K562 (cell line): ENCODE data around the gene VENTX. TPM values are rescaled to one million over a fixed set of nuclear protein-coding genes. Genes with fewer than 3 reads are reported as not detected.
A peak's percentile ranks its signal among the peaks of the same experiment; 100 is the strongest.

Source experiments
- CTBP1 ChIP-seq: fragments of 450-650 bp; IDR thresholded peaks from 2 replicates; pipeline ENCODE4 v1.6.1; 2016; ENCODE audit warnings: borderline replicate concordance
- EP400 ChIP-seq: fragments of 450-650 bp; IDR thresholded peaks from 2 replicates; pipeline ENCODE4 v1.6.1; 2017; ENCODE audit warnings: antibody characterized with exemption, mild to moderate bottlenecking, moderate library complexity
- GABPB1 ChIP-seq: sonication (generic); formaldehyde crosslinking; IDR thresholded peaks from 2 replicates; pipeline ENCODE4 v1.8.0; 2022; ENCODE audit warnings: mild to moderate bottlenecking, missing genetic modification reagents
- HNRNPUL1 ChIP-seq: fragments of 200-400 bp; formaldehyde crosslinking; IDR thresholded peaks from 2 replicates; pipeline ENCODE4 v1.6.1; 2017; ENCODE audit warnings: low read length
- LCOR ChIP-seq: sonication (generic); formaldehyde crosslinking; IDR thresholded peaks from 2 replicates; pipeline ENCODE4 v1.8.0; 2022; ENCODE audit warnings: mild to moderate bottlenecking, missing genetic modification reagents
- MBD2 ChIP-seq: sonication (generic); IDR thresholded peaks from 2 replicates; pipeline ENCODE4 v1.6.1; 2016; ENCODE audit warnings: low read depth, borderline replicate concordance
- MTA3 ChIP-seq: fragments of 450-650 bp; formaldehyde crosslinking; IDR thresholded peaks from 2 replicates; pipeline ENCODE4 v1.6.1; 2017; ENCODE audit warnings: mild to moderate bottlenecking, borderline replicate concordance
- NCOR1 ChIP-seq: fragments of 450-650 bp; IDR thresholded peaks from 2 replicates; pipeline ENCODE4 v1.6.1; 2016; ENCODE audit warnings: mild to moderate bottlenecking, moderate library complexity
- NR2C2 ChIP-seq, 2 experiments: fragments of 200-800 bp in 1 of 2; sonication (Bioruptor generic) in 1 of 2; sonication (generic) in 1 of 2; formaldehyde crosslinking in 1 of 2; IDR thresholded peaks; 2 replicates each; pipeline versions ENCODE4 v1.6.1 to v1.8.0; 2016 to 2022; ENCODE audit warnings: mild to moderate bottlenecking in 1 of 2, missing compliant biosample characterization in 1 of 2, missing genetic modification characterization in 1 of 2, missing genetic modification reagents in 1 of 2
- POLR2B ChIP-seq: fragments of 450-650 bp; IDR thresholded peaks from 2 replicates; pipeline ENCODE4 v1.6.1; 2018; ENCODE audit warnings: low read depth; ENCODE audit not compliant: partially characterized antibody
- PRMT5 ChIP-seq: sonication (generic); formaldehyde crosslinking; IDR thresholded peaks from 2 replicates; pipeline ENCODE4 v1.5.0; 2020; ENCODE audit warnings: missing genetic modification reagents
- RAD21 ChIP-seq, 2 experiments: fragments of 250-450 bp in 1 of 2; fragments of 450-650 bp in 1 of 2; sonication (Bioruptor Pico) in 1 of 2; formaldehyde crosslinking in 1 of 2; IDR thresholded peaks in 1 of 2; conservative IDR thresholded peaks in 1 of 2; 2 replicates each; pipeline versions ENCODE4 v1.4.0 to v1.8.0; 2020 to 2022; ENCODE audit warnings: mild to moderate bottlenecking in 2 of 2, moderate library complexity in 1 of 2
- RBFOX2 ChIP-seq: fragments of 200-400 bp; formaldehyde crosslinking; IDR thresholded peaks from 2 replicates; pipeline ENCODE4 v1.6.1; 2017; ENCODE audit warnings: low read depth, mild to moderate bottlenecking, low read length, moderate library complexity
- SOX6 ChIP-seq: fragments of 450-650 bp; IDR thresholded peaks from 2 replicates; pipeline ENCODE4 v1.6.1; 2014; ENCODE audit warnings: mild to moderate bottlenecking
- XRCC4 ChIP-seq: IDR thresholded peaks from one replicate; pipeline ENCODE4 v1.6.1; 2011; ENCODE audit not compliant: insufficient read depth, insufficient read length; ENCODE audit errors: extremely low read depth
- ZNF668 ChIP-seq: fragments of 250-450 bp; sonication (Bioruptor Pico); IDR thresholded peaks from 2 replicates; pipeline ENCODE4 v1.8.0; 2022; ENCODE audit warnings: mild to moderate bottlenecking, inconsistent platforms
- ZNF699 ChIP-seq: fragments of 250-450 bp; sonication (Bioruptor Pico); IDR thresholded peaks from 2 replicates; pipeline ENCODE4 v1.8.0; 2021; ENCODE audit warnings: mild to moderate bottlenecking, moderate library complexity; ENCODE audit not compliant: insufficient replicate concordance
- ZNF785 ChIP-seq: fragments of 250-450 bp; sonication (Bioruptor Pico); IDR thresholded peaks from 2 replicates; pipeline ENCODE4 v1.4.0; 2020; ENCODE audit warnings: mild to moderate bottlenecking
- polyA plus RNA-seq, 8 experiments: library from polyadenylated mRNA; depleted of rRNA in 4 of 8; stranded (reverse) in 5 of 8; unstranded in 3 of 8; fragments of >200 nt; fragmentation: Nextera tagmentation in 2 of 8; fragmentation: Illumina TruSeq in 1 of 8; extraction: Ambion mirVana in 2 of 8; extraction: Trizol in 1 of 8; gene quantifications; 2 replicates each; pipeline versions ENCODE4 v1.2.1 to v1.2.3, GENCODE V29; 2011 to 2014; ENCODE audit warnings: inconsistent platforms in 1 of 8, missing spikeins in 1 of 8
- total RNA-seq, 7 experiments: library from RNA; depleted of rRNA in 6 of 7; stranded (reverse); fragments of >200 nt in 6 of 7; fragmentation: Illumina TruSeq in 2 of 7; extraction: Trizol in 2 of 7; gene quantifications; 2 replicates each; pipeline versions ENCODE4 v1.2.1 to v1.2.3, GENCODE V29; 2011 to 2021; ENCODE audit warnings: low replicate concordance in 1 of 7
- TF ChIP-seq, protein P1 (sequence below), 2 experiments: fragments of 450-650 bp; formaldehyde crosslinking in 1 of 2; IDR thresholded peaks; 2 replicates each; pipeline versions ENCODE4 v1.4.0 to v1.6.1; 2014 to 2020; ENCODE audit warnings: mild to moderate bottlenecking in 2 of 2, borderline replicate concordance in 1 of 2, low read depth in 1 of 2
- TF ChIP-seq, protein P2 (sequence below): fragments of 450-650 bp; IDR thresholded peaks from 2 replicates; pipeline ENCODE4 v1.6.1; 2016; ENCODE audit warnings: low read depth, mild to moderate bottlenecking, moderate library complexity

Gene VENTX
- total and polyA plus RNA-seq, 9 of the 15 experiments (the other 6 are each of a cell fraction or from before 2014, with no cell fraction given), result 0.07 to 0.70 (median 0.20) TPM; not detected in 1

DNA sequence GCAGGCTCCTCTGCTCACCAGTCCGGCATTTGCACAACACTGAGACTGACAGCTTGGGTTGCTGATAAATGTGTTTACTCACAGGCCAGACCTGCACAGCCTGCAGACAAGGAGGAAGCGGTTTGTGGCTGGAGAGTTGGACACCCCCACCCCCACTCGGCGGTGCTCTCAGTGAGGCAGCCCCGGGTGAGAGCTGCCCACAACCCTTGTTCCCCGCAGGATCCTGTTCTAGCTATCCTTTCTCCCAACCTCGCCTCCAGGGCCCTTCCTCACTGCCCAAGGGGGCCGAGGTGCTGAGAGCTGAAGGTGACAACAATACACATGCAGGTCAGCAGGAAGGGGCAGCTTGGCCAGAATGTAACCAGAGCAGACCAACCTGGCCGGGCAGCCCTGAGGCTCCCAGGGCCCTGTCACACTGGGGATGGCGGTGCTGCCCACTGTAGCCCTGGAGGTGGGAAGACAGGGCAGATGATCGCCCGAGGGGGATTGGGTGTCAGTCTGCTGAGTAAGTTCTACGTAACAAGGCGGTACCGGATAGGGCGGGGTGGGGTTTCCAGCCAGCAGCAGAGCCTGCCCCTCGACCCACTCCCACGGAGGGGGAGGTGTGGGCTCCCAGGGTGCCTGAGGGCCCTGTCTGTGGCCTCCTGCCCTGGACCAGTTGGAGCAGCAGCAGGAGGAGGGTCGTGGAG is 41.1 kb downstream of the VENTX start (continued):
- TF ChIP-seq ZNF699 (CRISPR knock-in tag), result no peak
- no peak for TF ChIP-seq HNRNPUL1
- no peak for TF ChIP-seq PRMT5 (CRISPR knock-in tag)
- peak; percentile 55; the same call in 1 of the 2 replicates for TF ChIP-seq MTA3
- no peak for TF ChIP-seq NR2C2 (CRISPR knock-in tag; IDR thresholded peaks at IDR 0.05)
- TF ChIP-seq NR2C2 (tag; IDR thresholded peaks at IDR 0.05), result peak; percentile 31; the same call in 1 of the 2 replicates
- TF ChIP-seq ZNF668 (CRISPR knock-in tag), result no peak
- 0 out of 2 replicates have a peak, but pooled peaks have one; percentile 33 for TF ChIP-seq LCOR (CRISPR knock-in tag)
- TF ChIP-seq GABPB1 (CRISPR knock-in tag), result peak; percentile 23; the same call in 1 of the 2 replicates
- TF ChIP-seq, protein P1, sequence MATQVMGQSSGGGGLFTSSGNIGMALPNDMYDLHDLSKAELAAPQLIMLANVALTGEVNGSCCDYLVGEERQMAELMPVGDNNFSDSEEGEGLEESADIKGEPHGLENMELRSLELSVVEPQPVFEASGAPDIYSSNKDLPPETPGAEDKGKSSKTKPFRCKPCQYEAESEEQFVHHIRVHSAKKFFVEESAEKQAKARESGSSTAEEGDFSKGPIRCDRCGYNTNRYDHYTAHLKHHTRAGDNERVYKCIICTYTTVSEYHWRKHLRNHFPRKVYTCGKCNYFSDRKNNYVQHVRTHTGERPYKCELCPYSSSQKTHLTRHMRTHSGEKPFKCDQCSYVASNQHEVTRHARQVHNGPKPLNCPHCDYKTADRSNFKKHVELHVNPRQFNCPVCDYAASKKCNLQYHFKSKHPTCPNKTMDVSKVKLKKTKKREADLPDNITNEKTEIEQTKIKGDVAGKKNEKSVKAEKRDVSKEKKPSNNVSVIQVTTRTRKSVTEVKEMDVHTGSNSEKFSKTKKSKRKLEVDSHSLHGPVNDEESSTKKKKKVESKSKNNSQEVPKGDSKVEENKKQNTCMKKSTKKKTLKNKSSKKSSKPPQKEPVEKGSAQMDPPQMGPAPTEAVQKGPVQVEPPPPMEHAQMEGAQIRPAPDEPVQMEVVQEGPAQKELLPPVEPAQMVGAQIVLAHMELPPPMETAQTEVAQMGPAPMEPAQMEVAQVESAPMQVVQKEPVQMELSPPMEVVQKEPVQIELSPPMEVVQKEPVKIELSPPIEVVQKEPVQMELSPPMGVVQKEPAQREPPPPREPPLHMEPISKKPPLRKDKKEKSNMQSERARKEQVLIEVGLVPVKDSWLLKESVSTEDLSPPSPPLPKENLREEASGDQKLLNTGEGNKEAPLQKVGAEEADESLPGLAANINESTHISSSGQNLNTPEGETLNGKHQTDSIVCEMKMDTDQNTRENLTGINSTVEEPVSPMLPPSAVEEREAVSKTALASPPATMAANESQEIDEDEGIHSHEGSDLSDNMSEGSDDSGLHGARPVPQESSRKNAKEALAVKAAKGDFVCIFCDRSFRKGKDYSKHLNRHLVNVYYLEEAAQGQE (IDR thresholded peaks at IDR 0.05; ENCODE audit: borderline replicate concordance), result peak; percentile 36; the same call in 1 of the 2 replicates
- TF ChIP-seq, protein P1 (CRISPR knock-in tag; IDR thresholded peaks at IDR 0.05; ENCODE audit: low read depth), result no peak
- peak; percentile 38; the same call in 1 of the 2 replicates for TF ChIP-seq CTBP1
- no peak for TF ChIP-seq XRCC4
- TF ChIP-seq EP400, result peak; percentile 59; the same call in 1 of the 2 replicates
- no peak for TF ChIP-seq ZNF785 (CRISPR knock-in tag)
- TF ChIP-seq, protein P2, sequence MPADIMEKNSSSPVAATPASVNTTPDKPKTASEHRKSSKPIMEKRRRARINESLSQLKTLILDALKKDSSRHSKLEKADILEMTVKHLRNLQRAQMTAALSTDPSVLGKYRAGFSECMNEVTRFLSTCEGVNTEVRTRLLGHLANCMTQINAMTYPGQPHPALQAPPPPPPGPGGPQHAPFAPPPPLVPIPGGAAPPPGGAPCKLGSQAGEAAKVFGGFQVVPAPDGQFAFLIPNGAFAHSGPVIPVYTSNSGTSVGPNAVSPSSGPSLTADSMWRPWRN, result no peak
- peak; percentile 22 for TF ChIP-seq POLR2B
- TF ChIP-seq MBD2, result 0 out of 2 replicates have a peak, but pooled peaks have one; percentile 9
- TF ChIP-seq RAD21 (CRISPR knock-in tag; conservative IDR thresholded peaks at IDR 0.05 in 1 of 2, IDR thresholded peaks at IDR 0.05 in 1 of 2), result 0 out of 4 replicates have a peak, but pooled peaks of 1 of the 2 experiments have one; percentile 8
- TF ChIP-seq RBFOX2, result peak; percentile 67
- TF ChIP-seq SOX6, result peak; percentile 25; the same call in 1 of the 2 replicates
- peak; percentile 63 for TF ChIP-seq NCOR1
